OCI-LY3 (cell line): ENCODE measurements around the gene CDH23.

Experiments used
- H2AFZ ChIP-seq: fragments of 200-600, 300-600 bp; shearing (Covaris generic); 2 replicates; pipeline ENCODE4 v1.6.0; 2014; ENCODE audit warnings: antibody characterized with exemption, low read depth, low read length
- H3K27ac ChIP-seq: fragments of 200-600, 300-600 bp; sonication (generic); 2 replicates; pipeline ENCODE4 v1.5.1; 2014; ENCODE audit warnings: mild to moderate bottlenecking, low read length, moderate library complexity, mixed read lengths
- H3K27me3 ChIP-seq: fragments of 200-600, 300-600 bp; sonication (generic); 2 replicates; pipeline ENCODE4 v1.6.1; 2014; ENCODE audit warnings: low read depth, low read length, mixed read lengths
- H3K36me3 ChIP-seq: fragments of 200-600, 300-600 bp; sonication (generic); replicated peaks from 2 replicates; pipeline ENCODE3; 2014; ENCODE audit warnings: low read depth, low read length, mixed read lengths
- H3K4me1 ChIP-seq: fragments of 300-600, 200-600 bp; sonication (generic); 2 replicates; pipeline ENCODE4 v1.6.1; 2014; ENCODE audit warnings: low read length, mixed read lengths
- H3K4me2 ChIP-seq: fragments of 200-600, 300-600 bp; sonication (generic); 2 replicates; pipeline ENCODE4 v1.6.1; 2014; ENCODE audit warnings: low read length, mixed read lengths
- H3K4me3 ChIP-seq: fragments of 300-600, 200-600 bp; sonication (generic); 2 replicates; pipeline ENCODE4 v1.5.1; 2014; ENCODE audit warnings: antibody characterized with exemption, mild to moderate bottlenecking, low read length, moderate library complexity
- H3K79me2 ChIP-seq: fragments of 300-600, 200-600 bp; shearing (Covaris generic); 2 replicates; pipeline ENCODE4 v1.6.1; 2014; ENCODE audit warnings: mild to moderate bottlenecking, low read length, mixed read lengths
- H3K9ac ChIP-seq: fragments of 300-600, 200-600 bp; shearing (Covaris generic); 2 replicates; pipeline ENCODE4 v1.6.0; 2014; ENCODE audit warnings: mild to moderate bottlenecking, low read length, moderate library complexity
- H3K9me3 ChIP-seq: fragments of 200-600, 300-600 bp; shearing (Covaris generic); 2 replicates; pipeline ENCODE4 v1.6.1; 2014; ENCODE audit warnings: low read length, mixed read lengths; ENCODE audit not compliant: insufficient read depth
- H4K20me1 ChIP-seq: fragments of 200-600, 300-600 bp; sonication (generic); 2 replicates; pipeline ENCODE4 v1.6.1; 2016; ENCODE audit warnings: low read length, mixed read lengths; ENCODE audit not compliant: insufficient read depth
- CTCF ChIP-seq: fragments of 200-600, 300-600 bp; sonication (generic); IDR thresholded peaks from 2 replicates; pipeline ENCODE4 v1.5.1; 2014; ENCODE audit warnings: antibody characterized with exemption, low read length, low read depth
- EZH2phosphoT487 ChIP-seq: fragments of 200-600 bp; shearing (Covaris generic); IDR thresholded peaks from 2 replicates; pipeline ENCODE4 v1.6.1; 2018; ENCODE audit warnings: antibody characterized with exemption, mixed run types, low read depth

Gene CDH23

GRCh38 chr10:71707240-71707789, 310.6 kb downstream of the CDH23 start:
- H2AFZ ChIP-seq: no peak overlapping the region
- H3K36me3 ChIP-seq: no peaks in the 10 kb centered on the region
- H3K27me3 ChIP-seq: no peaks in the 10 kb centered on the region
- no peak overlapping the region for H3K9ac ChIP-seq
- no peaks in the 10 kb centered on the region for H4K20me1 ChIP-seq
- no peak overlapping the region for H3K4me2 ChIP-seq
- H3K4me3 ChIP-seq: no peak overlapping the region
- no peak for TF ChIP-seq CTCF
- no peak for TF ChIP-seq EZH2phosphoT487
- H3K27ac ChIP-seq: no peak overlapping the region
- no peaks in the 10 kb centered on the region for H3K79me2 ChIP-seq
- no peaks in the 10 kb centered on the region for H3K9me3 ChIP-seq
- peaks cover 28% of the 10 kb centered on the region for H3K4me1 ChIP-seq

DNA sequence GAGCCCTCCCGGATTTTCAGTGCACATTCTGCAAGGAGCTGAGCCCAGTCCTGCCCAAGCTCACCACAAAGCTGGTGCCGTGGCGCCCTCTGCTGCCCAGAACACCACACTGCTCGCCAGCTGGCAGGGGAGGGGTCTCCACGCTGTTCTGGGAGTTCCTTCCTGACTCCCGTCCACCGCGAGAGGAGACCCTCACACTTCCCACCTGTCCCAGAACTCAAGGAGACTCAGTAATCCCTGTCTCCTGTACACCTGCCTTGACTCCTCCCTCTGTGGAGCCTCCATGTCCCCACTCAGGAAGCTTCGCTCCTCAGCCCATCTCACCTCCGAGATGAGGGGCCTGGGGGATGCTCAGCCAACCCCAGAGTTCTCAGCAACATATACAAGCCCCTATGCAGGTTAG, 311.6 kb downstream of the CDH23 start:
- H3K4me3 ChIP-seq: peak overlapping the region; percentile 44
- no peak overlapping the region for H3K9ac ChIP-seq
- H3K4me2 ChIP-seq: peak overlapping the region; percentile 67
- peaks cover 38% of the 10 kb centered on the region for H3K4me1 ChIP-seq
- no peaks in the 10 kb centered on the region for H3K36me3 ChIP-seq
- no peaks in the 10 kb centered on the region for H4K20me1 ChIP-seq
- no peaks in the 10 kb centered on the region for H3K27me3 ChIP-seq
- TF ChIP-seq EZH2phosphoT487: no peak
- peak; percentile 89 for TF ChIP-seq CTCF
- no peak overlapping the region for H3K27ac ChIP-seq
- H3K79me2 ChIP-seq: no peaks in the 10 kb centered on the region
- H3K9me3 ChIP-seq: no peaks in the 10 kb centered on the region
- H2AFZ ChIP-seq: peak overlapping the region; percentile 47; the same call in 1 of the 2 replicates

- no peaks in the 10 kb centered on the region for H3K79me2 ChIP-seq
- no peak for TF ChIP-seq CTCF
- TF ChIP-seq EZH2phosphoT487: no peak
- peaks cover 47% of the 10 kb centered on the region for H3K4me1 ChIP-seq
- no peaks in the 10 kb centered on the region for H3K9me3 ChIP-seq
- H3K4me2 ChIP-seq: peak overlapping the region; percentile 67
- H3K27me3 ChIP-seq: no peaks in the 10 kb centered on the region
- no peak overlapping the region for H2AFZ ChIP-seq
- peak overlapping the region; percentile 44 for H3K4me3 ChIP-seq
- no peaks in the 10 kb centered on the region for H4K20me1 ChIP-seq
- peak overlapping the region; percentile 22; the same call in 1 of the 2 replicates for H3K9ac ChIP-seq
- no peaks in the 10 kb centered on the region for H3K36me3 ChIP-seq
- H3K27ac ChIP-seq: peak overlapping the region; percentile 13; the same call in 1 of the 2 replicates
Measured at GRCh38 chr10:71708897-71709882, 312.5 kb downstream of the CDH23 start.

GRCh38 chr10:71710519-71710918, 313.8 kb downstream of the CDH23 start:
- no peaks in the 10 kb centered on the region for H3K9me3 ChIP-seq
- no peak overlapping the region for H3K4me2 ChIP-seq
- H4K20me1 ChIP-seq: no peaks in the 10 kb centered on the region
- no peaks in the 10 kb centered on the region for H3K79me2 ChIP-seq
- peaks cover 51% of the 10 kb centered on the region for H3K4me1 ChIP-seq
- H3K9ac ChIP-seq: no peak overlapping the region
- H3K27me3 ChIP-seq: no peaks in the 10 kb centered on the region
- no peak overlapping the region for H2AFZ ChIP-seq
- no peak overlapping the region for H3K4me3 ChIP-seq
- TF ChIP-seq EZH2phosphoT487: no peak
- TF ChIP-seq CTCF: no peak
- H3K27ac ChIP-seq: no peak overlapping the region
- H3K36me3 ChIP-seq: no peaks in the 10 kb centered on the region
